GM21515 (cell line): ENCODE measurements around the gene TOM1L2.
A peak's percentile ranks its signal among the peaks of the same experiment; 100 is the strongest.
"Not testable (repeated sequence)": the region's sequence is repeated elsewhere in the genome, so short reads cannot be mapped to it uniquely, and the experiment has no call there.

ENCODE experiments used
- ATAC-seq: cut with Tn5 transposase; IDR thresholded peaks from one replicate; pipeline ENCODE4 v1.9.1; 2021; ENCODE audit not compliant: unreplicated experiment

TOM1L2 gene

DNA sequence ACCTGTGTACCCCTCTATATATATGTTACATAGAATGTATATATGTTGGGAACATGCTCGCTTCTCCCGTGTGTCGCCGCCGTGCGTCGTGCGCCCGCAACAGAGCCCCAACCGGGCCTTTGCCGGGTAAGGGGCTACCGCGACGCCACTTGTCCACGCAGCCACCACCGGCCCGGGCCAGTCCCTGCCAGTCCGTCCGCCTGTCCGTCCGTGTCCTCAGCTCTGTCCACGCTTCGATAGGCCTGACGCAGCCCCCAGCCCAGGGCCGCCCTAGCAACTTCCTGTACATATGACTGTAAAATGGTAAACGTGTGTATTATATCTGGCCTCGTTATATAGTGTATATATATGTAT is 161.3 kb downstream of the TOM1L2 start:
- ATAC-seq: no peak

DNA sequence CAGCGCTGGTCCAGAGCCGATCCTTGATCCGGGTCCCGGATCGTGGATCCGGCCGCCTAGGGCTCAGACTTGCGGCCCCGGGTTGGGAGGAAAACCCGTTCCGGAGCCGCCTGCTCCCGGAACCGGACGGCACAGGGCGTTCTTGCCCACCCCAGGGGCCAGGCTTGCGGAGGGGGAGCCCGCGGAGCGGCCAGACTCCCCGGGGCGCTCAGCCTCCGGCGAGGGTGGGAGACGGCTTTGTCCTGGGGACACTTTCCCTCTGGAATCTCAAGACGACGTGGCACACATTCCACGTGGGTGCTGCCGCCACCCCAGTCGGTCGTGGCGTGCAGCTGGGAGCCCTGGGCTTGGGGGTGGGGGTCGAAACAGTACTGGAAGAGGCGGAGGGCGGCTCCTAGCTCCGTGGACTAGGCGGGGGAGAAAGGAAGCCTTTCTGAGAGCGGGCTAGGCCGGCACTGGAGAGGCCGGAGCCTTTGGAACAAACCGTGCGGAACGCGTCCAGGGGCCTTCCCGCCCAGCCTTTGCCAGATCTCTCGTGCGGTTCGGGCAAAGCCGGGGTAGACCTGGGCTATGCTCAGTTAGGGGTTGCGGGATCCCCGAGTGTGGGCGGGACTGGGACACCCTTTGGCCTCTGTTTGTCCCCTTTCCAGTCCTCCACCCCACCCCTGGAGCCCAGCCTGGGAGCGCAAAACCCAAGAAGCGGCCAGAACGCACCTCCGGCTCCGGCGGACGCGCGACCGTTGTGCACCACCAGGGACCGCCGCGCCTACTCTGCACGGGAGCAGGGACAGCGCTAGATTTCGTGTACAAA is 161.9 kb downstream of the TOM1L2 start:
- no peak for ATAC-seq

DNA sequence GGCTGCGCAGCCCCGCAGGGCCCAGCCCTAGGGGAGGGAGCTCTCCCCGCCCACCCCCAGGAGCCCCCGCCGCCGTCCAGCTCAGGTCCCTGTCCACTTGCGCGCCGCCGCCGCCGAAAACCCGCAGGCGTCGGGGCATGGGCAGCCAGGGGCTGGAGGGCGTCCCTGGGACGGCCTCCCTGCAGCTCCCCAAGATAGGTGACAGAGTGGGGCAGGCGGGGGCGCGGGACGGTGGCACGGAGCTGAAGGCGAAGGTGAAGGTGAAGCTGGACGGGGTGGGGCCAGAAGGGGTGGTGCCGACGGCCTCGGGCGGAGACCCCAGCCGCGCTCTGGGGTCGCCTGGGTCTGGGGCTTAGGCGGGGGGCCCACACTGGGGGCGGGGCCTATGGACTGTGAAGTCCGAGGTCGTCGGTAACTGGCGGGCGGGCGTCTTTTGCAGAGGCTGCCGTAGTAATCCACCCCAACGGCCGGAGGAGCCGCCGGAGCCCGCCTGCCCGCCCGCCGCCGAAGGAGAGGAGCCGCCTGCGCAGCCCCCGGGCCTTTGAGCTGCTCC is 162.6 kb downstream of the TOM1L2 start:
- ATAC-seq: no peak

DNA sequence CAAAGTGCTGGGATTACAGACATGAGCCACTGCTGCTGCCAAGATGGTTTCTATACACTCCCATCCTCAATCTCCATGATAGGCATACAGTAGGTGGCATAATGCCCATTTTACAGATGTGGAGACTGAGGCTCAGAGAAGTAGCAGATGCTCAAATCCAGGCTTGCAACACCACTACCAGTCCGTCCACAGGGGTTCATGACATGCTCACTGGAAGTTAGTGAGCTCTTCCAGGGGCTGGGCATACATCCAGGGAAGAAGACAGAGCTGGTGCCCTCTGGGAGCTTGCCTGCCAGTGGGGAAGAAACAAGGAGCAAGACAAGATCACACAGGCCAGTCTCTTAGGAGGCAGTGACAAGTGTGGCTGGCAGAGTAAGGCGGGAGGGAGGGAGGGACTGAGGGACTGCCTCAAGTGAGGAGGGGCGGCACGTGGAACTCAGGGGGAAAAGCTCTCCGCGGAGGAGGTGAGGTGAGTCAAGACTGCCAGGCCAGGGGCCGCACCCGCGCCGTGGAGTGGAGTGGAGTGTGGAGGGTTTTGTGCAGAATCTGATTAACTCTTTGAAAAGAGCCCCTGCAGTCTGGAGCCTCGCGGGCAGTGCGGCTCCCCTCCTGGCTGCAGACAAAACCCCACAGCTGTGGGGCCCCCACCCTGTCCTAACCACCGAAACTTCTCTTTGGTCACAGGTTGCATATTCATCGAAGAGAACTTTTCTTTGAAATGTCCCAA is 163.3 kb downstream of the TOM1L2 start:
- peak; percentile 46 for ATAC-seq

DNA sequence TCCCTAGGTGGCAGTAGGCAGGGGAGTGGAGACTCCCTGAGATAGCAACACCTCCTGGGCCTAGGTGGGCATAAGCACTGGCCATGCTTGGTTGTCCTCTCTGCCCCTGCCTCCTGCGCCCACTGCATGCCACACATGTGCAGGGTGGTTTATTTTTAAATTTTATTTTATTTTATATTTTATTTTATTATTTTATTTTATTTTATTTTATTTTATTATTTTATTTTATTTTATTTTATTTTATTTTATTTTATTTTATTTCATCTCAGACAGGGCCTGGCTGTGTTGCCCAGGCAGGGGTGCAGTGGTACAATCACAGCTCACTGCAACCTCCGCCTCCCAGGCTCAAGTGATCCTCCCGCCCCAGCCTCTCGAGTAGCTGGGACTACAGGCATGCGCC is 164.0 kb downstream of the TOM1L2 start:
- ATAC-seq: not testable (repeated sequence)

DNA sequence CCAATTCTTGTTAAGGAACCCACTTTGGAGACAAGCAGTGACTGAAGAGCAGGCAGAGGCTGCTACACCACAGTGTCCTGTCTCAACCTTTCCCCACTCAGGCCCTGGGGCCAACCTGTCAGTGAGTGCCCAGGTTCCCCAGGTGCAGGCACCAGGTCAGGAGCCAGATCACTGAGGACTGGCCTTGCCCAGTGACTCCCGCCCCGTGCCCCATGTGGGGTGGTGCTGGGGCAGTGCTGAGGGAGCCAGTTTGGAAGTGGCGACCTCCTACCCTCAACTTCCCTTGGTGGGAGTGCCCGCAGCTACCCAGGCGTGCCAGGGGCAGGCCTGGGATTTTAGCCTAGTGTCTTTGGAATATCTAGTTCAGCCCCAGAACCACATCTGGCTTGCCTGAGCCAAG is 164.8 kb downstream of the TOM1L2 start:
- ATAC-seq: no peak

DNA sequence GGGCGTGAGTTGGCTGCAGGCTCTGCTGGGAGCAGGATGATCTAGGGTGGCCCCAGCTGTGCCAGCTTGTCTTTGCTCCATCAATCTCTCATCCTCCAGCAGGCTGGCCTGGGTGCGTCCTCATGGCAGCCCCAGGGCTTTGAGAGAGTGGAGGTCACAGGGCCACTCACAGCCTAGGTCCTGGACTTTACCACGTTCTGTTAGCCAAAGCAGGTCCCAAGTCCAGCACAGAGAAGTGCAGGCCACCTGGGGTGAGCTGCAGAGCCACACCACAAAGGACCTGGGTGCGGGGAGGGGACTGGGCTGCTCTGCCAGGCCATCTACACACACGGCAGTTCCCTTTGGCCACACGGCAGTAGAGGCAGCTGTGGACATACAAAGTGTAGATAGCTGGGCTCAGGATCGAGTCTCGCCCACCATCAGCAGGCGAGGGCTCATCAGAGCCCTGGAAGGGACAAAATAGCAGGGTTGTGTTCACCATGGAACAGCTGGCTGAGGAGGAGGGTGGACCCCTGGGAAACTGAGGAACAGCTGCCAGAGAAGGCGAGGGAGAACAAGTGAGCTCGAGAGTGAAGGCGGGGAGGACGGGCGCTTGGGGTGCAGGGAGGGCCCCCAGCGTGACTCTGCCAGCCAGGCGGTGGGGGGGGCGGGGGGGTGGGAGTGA is 165.5 kb downstream of the TOM1L2 start:
- no peak for ATAC-seq

DNA sequence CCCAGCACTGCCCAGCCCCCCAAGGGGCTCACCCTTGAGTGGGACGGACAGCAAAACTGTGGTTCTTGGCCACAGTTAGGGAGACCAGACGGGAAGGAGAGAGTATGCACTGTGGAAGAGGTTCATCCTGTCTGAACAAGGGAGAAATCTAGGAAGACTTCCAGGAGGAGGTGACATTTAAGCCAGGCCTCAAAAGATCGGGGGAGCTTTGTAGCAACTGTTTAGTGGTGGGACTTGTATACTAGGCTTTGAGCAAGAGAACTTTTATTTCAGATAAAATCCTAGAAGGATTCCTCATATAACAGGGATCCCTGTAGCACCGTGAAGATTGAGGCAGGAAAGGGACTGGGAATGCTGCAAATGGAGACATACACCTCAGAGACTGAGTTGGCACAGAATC is 166.2 kb downstream of the TOM1L2 start:
- ATAC-seq: no peak

DNA sequence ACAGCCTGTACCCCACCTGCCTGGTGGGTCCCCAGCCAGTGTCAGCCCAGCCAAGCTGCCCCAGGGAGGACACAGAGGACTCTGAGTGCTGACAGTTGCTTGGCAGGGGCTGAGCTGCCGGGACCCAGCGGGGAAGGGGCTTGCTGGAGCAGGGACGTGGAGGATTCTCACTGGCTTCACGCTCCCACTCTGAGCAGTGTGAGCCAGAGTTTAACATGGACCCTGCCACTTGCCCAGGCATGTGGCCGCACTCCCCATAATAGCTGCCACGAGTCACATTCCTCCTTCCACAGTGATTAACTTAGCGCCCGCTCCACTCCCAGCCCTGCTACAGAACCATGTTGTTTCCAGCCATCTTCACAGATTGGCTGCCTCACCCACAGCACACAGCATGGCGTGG is 166.6 kb downstream of the TOM1L2 start:
- ATAC-seq: no peak

DNA sequence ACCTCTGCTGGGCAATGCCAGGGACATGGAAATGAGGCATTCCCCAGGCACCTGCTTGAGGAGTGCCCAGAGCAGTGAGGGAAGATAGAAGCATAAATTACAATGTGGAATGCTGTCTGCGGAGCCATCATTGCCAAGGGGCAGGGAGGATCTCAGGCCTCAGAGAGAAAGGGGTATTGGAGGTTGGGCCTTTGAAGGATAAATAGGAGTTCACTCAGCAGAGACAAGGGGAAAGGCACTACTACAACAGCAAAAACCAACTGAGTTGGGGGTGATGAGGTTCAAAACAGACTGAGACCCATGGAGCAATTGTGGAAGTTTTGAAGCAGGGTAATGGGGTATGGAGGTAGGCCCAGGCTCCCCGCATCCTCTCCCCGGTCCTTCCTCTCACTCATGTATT is 168.2 kb downstream of the TOM1L2 start:
- no peak for ATAC-seq

DNA sequence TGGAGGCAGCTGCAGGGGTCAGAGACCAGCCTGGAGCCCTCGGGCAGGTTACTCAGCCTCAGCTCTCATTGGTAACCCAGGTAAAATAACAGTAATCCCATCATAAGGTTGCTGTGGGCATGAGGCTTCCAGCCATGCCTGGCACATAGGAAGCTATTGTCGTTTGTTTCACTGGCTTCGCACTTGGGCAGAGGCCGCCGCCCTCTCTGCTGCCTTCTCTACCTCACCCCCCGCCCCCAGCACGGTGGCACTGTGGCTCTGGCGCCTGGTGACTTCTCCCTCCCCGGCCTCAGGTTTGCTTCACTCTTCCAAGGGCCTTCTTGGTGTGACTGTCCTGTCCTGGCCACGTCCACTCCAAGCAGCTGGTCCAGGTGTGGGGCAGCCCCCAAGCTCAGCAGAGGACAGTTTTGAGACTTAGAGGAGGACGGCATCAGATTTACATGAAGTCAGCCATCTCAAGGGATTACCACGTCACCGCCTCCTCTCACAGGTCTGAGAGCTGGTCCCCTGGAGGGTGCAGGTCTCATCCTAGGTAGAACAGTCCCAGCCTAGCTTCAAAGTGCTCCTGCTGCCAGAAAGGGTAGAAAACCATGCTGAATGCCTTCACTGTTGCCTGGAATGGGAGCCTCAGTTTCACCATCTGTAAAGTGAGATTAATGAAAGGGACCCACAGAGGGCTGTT is 170.3 kb downstream of the TOM1L2 start:
- no peak for ATAC-seq

DNA sequence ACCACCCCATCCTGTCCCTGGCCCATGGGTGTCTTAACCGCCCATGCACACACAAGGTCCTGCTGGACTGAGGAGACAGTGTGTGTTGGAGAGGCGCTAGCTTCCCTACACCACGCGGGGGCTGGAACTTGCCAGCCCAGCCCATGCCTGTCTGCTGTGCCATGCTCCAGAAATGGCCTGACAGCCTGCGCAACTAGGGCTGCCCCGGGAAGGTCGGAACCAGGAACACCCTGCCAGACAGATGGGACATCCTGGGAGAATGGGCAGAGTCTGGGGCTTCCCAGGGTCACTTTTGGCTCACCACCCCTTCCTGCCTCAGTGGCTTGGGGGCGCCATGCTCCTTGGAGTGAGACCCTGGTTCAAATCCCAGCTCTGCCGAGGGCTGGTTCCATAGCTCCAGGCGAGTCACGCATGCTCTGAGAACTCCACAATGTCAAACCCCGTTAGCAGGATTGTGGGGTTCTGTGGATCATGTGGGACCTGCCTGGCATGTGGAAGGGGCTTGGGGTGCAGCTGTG is 171.6 kb downstream of the TOM1L2 start:
- ATAC-seq: no peak

DNA sequence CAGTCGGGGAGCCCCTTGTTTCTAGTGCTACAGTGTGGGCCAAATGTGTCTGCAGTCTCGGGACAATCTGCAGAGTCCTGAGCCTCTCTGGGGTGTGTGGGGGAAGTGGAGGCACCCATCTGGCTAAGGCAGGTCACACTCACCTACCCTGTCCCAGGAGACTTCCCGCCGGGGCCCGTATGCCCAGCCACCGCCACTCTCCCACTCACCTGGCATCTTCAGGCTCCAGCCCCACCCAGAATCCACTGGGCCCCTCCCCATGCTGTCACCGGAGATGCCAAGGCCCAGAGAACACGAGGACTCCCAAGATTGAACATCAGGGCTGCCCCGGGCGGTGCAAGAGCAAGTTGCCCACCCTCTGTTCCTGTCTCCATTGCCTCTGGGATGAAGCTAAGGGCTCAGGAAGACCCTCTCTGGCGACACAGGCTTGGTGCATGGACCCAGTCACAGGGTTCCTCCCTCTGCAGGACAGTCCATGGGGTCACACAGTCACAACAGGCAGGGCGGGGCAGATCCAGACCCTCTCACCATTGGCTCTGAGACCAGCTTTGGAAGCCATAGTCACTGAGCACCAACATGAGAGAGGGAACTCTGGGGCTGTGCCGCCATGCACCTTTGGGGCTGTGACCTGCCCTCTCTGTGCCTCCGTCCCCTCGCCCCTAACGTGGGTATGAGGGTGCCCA is 173.5 kb downstream of the TOM1L2 start:
- ATAC-seq: no peak

DNA sequence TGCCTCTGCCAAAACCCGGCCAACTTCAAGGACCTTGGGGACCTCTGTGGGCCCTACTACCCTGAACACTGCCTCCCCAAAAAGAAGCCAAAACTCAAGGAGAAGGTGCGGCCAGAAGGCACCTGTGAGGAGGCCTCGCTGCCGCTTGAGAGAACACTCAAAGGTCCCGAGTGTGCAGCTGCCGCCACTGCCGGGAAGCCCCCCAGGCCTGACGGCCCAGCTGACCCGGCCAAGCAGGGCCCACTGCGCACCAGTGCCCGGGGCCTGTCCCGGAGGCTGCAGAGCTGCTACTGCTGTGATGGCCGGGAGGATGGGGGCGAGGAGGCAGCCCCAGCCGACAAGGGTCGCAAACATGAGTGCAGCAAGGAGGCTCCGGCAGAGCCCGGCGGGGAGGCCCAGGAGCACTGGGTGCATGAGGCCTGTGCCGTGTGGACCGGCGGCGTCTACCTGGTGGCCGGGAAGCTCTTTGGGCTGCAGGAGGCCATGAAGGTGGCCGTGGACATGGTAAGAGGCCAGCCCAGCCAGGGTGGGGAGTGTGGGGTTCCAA is 174.1 kb downstream of the TOM1L2 start:
- no peak for ATAC-seq

DNA sequence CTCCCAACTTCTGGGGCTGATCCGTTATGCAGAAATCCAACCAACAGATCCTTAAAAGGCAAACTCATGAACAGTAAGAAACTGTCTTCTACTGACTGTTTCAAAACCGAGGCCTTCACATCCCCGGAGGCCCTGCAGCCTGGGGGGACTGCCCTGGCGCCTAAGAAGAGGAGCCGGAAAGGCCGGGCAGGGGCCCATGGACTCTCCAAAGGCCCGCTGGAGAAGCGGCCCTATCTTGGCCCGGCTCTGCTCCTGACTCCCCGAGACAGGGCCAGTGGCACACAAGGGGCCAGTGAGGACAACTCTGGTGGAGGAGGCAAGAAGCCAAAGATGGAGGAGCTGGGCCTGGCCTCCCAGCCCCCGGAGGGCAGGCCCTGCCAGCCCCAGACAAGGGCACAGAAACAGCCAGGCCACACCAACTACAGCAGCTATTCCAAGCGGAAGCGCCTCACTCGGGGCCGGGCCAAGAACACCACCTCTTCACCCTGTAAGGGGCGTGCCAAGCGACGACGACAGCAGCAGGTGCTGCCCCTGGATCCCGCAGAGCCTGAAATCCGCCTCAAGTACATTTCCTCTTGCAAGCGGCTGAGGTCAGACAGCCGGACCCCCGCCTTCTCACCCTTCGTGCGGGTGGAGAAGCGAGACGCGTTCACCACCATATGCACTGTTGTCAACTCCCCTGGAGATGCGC is 174.9 kb downstream of the TOM1L2 start:
- ATAC-seq: no peak

DNA sequence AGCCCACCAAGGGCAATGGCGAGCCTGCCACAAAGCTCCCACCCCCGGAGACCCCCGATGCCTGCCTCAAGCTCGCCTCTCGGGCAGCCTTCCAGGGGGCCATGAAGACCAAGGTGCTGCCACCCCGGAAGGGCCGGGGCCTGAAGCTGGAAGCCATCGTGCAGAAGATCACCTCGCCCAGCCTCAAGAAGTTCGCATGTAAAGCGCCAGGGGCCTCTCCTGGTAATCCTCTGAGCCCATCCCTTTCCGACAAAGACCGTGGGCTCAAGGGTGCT is 175.5 kb downstream of the TOM1L2 start:
- ATAC-seq: no peak

DNA sequence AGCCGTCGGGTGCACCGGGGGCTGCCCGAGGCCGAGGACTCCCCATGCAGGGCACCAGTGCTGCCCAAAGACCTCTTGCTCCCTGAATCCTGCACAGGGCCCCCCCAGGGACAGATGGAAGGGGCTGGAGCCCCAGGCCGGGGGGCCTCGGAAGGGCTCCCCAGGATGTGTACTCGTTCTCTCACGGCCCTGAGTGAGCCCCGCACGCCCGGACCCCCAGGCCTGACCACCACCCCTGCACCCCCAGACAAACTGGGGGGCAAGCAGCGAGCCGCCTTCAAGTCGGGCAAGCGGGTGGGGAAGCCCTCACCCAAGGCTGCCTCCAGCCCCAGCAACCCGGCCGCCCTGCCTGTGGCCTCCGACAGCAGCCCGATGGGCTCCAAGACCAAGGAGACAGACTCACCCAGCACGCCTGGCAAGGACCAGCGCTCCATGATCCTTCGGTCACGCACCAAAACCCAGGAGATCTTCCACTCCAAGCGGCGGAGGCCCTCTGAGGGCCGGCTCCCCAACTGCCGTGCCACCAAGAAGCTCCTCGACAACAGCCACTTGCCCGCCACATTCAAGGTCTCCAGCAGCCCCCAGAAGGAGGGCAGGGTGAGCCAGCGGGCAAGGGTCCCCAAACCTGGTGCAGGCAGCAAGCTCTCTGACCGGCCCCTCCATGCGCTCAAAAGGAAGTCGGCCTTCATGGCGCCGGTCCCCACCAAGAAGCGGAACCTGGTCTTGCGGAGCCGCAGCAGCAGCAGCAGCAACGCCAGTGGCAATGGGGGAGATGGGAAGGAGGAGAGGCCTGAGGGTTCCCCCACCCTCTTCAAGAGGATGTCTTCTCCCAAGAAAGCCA is 176.0 kb downstream of the TOM1L2 start:
- ATAC-seq: no peak

DNA sequence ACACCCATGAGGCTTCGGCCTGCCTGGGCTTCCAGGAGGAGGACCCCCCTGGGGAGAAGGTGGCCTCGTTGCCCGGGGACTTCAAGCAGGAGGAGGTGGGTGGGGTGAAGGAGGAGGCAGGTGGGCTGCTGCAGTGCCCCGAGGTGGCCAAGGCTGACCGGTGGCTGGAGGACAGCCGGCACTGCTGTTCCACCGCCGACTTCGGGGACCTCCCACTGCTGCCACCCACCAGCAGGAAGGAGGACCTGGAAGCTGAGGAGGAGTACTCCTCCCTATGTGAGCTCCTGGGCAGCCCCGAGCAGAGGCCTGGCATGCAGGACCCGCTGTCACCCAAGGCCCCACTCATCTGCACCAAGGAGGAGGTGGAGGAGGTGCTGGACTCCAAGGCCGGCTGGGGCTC is 176.9 kb downstream of the TOM1L2 start:
- no peak for ATAC-seq

DNA sequence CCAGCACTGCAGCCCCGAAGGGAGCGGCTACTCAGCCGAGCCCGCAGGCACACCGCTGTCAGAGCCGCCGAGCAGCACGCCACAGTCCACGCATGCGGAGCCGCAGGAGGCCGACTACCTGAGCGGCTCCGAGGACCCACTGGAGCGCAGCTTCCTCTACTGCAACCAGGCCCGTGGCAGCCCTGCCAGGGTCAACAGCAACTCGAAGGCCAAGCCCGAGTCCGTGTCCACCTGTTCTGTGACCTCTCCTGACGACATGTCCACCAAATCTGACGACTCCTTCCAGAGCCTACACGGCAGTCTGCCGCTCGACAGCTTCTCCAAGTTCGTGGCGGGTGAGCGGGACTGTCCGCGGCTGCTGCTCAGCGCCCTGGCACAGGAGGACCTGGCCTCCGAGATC is 177.8 kb downstream of the TOM1L2 start:
- no peak for ATAC-seq
